GM12873 (cell line): ENCODE results near the gene ROM1.

Experiments used
- CTCF ChIP-seq: IDR thresholded peaks from 2 replicates; pipeline ENCODE4 v1.5.1; 2012; ENCODE audit warnings: low read depth, mild to moderate bottlenecking, moderate library complexity, low read length, control low read depth; ENCODE audit not compliant: insufficient read depth; ENCODE audit errors: missing control alignments

ROM1 gene

DNA sequence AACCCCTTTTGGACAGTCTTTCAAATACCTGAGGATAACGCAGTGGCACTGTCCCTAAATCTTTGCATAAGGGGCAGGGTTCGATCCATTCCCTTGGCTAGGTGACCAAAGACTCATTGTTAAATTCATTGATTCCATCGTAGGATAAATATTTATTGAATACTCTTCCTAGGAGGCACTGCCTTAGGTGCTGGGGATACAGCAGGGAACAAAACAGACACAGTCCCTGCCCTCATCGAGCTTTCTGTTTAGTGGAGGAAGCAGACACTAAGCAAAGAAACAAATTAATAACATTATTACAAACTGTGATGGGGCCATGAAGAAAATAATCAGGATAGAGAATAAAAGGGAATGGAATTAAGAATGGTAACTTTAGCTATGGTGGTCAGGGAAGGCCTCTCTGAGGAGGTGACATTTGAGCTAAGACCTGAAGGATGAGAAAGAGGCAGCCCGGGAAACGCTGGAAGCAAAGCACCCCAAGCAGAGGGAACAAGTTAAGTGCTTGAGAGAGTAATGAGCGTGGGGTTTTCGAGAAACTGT lies 8.0 kb downstream of the ROM1 start:
- no peak for TF ChIP-seq CTCF

DNA sequence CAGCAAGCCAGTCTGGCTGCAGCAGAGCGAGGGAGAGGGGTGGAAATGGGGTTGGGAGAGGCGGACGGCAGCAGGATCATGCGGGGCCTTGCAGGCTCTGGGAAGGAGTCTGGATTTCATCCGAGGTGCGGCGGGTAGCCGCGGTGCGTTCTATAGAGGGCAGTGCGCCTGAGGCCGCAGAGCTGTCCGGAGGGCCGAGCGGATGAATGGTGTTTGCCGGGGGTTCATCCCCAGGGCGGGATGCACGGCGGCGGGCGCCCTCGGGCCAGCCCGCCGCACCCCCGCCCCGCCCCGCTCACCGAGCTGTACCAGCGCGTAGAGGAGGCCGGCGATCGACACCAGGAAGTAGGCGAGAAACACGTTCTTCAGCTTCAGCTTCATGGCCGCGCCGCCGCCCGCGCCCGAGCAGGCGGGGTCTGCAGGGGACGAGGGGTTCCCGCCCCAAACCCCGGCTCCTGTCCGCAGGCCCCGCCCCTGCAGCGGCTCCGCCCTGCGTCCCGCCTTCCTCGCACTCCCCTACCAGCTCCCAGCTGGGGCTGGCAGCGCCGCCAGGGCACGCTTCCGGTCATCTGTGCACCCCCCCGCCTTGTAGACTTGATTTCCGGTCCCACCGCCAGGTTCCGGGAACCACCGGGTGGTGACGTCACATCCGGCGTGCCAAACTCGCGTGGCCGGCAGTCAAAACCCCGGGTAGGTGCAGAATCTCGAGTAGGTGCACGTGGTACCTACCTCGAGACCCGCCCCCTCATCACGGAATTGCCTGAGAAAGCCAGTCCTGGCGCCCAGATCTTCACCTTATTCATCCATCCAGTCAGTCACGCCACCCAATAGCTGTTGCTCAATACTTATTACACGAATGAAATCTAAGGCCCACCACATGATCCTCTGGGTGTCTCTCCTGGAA lies 8.8 kb downstream of the ROM1 start, which contains the start of gene B3GAT3:
TSS of gene B3GAT3 (minus strand) at position 420 of the 904 bp plus-strand sequence. CDS start at position 381, 39 bp downstream.
- no peak for TF ChIP-seq CTCF

- no peak for TF ChIP-seq CTCF
These were observed 9.5 kb downstream of the ROM1 start for GRCh38 chr11:62622476-62623089.

GRCh38 chr11:62627713-62628112 lies 14.7 kb downstream of the ROM1 start:
- no peak for TF ChIP-seq CTCF

- TF ChIP-seq CTCF, result no peak
These were observed 19.4 kb downstream of the ROM1 start for GRCh38 chr11:62632492-62632891.

- TF ChIP-seq CTCF, result no peak
These were observed 31.2 kb downstream of the ROM1 start for GRCh38 chr11:62644220-62644619.

DNA sequence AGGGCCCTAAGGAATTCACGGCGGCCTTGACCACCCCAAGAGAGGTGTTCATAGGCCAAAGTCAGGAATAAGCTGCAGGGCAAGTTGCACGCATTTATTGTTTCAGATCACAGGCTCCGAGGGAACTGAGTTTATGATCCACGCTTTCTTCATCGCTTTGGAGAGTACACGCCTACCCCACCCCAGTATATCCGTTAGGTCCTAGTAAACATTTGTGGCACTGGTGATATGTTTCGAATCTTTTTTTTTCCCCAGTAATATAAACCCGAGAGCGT lies 32.6 kb downstream of the ROM1 start:
- TF ChIP-seq CTCF, result no peak
